Measurements from ENCODE around the gene NEDD1. TPM values are rescaled to one million over a fixed set of nuclear protein-coding genes. Genes with fewer than 3 reads are reported as not detected.

Gene NEDD1
- polyA plus RNA-seq, 1 experiment, result 30.5 TPM

DNA sequence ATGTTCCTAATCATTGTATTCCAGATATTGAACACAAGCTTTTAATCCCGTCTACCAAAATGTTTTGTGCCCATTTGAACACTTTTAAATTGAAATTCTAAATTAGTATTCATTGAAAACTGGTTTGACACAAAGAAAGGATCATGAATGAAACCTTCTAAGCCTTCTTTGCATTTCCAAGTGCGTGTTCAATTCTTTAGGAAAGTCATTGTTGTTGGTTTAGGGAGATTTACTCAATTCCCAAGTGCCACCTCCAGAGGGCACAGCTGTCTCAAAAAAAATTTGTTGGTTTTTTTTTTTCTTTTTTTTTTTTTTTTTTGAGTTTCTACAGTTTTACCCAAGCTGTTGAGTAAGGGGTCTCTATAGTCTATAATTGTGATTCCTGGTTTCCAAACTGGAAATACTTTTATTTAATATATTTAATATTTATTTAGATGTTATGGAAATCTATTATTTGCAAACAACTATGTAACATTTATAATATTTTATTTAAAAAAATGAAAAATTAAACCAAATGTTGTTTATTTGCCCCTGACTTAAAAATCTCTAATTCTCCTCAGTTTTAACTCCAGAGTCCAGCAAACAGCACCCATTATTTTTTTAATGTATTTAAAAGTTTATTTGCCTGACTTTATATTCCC lies 79.9 kb downstream of the NEDD1 start:
- Histone ChIP-seq H3K27ac (ENCODE audit: low read depth, low read length) (no peak overlapping the region), H3K27me3 (ENCODE audit: control insufficient read depth, insufficient read depth, low read length) (peaks cover 23% of the 10 kb centered on the region), H3K4me3 (ENCODE audit: low read depth, low read length) (no peak overlapping the region), H3K9me3 (ENCODE audit: control insufficient read depth, insufficient read depth, low read length) (no peaks in the 10 kb centered on the region)
- TF ChIP-seq, protein P1, sequence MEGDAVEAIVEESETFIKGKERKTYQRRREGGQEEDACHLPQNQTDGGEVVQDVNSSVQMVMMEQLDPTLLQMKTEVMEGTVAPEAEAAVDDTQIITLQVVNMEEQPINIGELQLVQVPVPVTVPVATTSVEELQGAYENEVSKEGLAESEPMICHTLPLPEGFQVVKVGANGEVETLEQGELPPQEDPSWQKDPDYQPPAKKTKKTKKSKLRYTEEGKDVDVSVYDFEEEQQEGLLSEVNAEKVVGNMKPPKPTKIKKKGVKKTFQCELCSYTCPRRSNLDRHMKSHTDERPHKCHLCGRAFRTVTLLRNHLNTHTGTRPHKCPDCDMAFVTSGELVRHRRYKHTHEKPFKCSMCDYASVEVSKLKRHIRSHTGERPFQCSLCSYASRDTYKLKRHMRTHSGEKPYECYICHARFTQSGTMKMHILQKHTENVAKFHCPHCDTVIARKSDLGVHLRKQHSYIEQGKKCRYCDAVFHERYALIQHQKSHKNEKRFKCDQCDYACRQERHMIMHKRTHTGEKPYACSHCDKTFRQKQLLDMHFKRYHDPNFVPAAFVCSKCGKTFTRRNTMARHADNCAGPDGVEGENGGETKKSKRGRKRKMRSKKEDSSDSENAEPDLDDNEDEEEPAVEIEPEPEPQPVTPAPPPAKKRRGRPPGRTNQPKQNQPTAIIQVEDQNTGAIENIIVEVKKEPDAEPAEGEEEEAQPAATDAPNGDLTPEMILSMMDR (IDR thresholded peaks at IDR 0.05; ENCODE audit: low read depth, low read length), result peak; percentile 53
- no peak for DNase-seq (ENCODE audit: low read depth, low spot score)
- POLR2A ChIA-PET, result no interaction called here
- CTCF ChIA-PET, result interaction anchor here (0.6 to 3.7 kb wide), 35 partner anchors 9 to 1413 kb away, joined by 3 to 33 read pairs (median 5); no protein-coding TSS in a partner anchor

DNA sequence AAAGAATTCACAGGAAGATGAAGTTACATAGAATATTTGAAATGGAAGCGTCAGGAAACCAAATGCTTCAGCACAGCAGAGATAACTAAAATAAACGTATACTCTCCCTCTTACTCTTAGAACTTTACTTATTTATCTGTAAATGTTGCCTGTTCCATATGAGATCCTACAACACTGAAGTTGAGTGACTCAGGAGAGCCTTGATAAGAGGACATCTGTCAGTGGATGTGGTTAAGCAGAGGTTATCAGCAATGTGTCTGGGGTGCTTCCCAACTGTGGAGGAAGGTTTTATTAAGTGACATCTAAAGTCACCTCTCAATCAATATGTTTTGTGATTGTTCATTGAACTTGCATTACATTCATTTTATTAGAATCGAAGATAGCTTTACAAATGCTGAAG lies 81.9 kb downstream of the NEDD1 start:
- H3K4me3 ChIP-seq (ENCODE audit: low read depth, low read length), result no peak overlapping the region
- H3K27ac ChIP-seq (ENCODE audit: low read depth, low read length), result no peak overlapping the region
- no peaks in the 10 kb centered on the region for H3K9me3 ChIP-seq (ENCODE audit: control insufficient read depth, insufficient read depth, low read length)
- no peak for DNase-seq (ENCODE audit: low read depth, low spot score)
- TF ChIP-seq, protein P1 (IDR thresholded peaks at IDR 0.05; ENCODE audit: low read depth, low read length), result no peak
- CTCF ChIA-PET, result interaction anchor here (1.2 kb wide), 1 partner anchor 321 kb away, joined by 4 read pairs; no protein-coding TSS in a partner anchor
- peaks cover 27% of the 10 kb centered on the region for H3K27me3 ChIP-seq (ENCODE audit: control insufficient read depth, insufficient read depth, low read length)
- POLR2A ChIA-PET, result no interaction called here

DNA sequence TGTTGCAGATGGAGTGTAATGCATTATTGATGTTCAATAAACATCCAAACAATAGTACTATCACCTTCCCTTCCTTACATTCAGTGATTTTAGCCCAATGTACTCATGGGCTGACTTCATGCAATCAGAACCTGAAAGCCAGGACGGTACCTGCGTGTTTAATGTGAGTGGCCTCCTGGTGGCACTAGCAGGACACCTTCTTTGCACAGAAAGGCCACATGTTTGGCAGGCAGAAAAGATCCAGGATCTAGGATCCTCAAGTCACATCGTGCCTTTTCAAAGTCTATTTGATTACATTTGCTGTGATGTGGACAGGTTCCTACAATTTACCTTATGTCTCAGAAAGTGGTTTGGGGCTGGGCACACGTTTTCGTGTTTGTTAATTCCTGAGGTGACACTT lies 82.9 kb downstream of the NEDD1 start:
- TF ChIP-seq, protein P1 (IDR thresholded peaks at IDR 0.05; ENCODE audit: low read depth, low read length), result no peak
- Histone ChIP-seq H3K4me3 (ENCODE audit: low read depth, low read length) (no peak overlapping the region), H3K27me3 (ENCODE audit: control insufficient read depth, insufficient read depth, low read length) (peaks cover 29% of the 10 kb centered on the region), H3K9me3 (ENCODE audit: control insufficient read depth, insufficient read depth, low read length) (no peaks in the 10 kb centered on the region), H3K27ac (ENCODE audit: low read depth, low read length) (no peak overlapping the region)
- ChIA-PET POLR2A (no interaction called here), CTCF (interaction anchor here (1.2 kb wide), 1 partner anchor 320 kb away, joined by 4 read pairs; no protein-coding TSS in a partner anchor)
- no peak for DNase-seq (ENCODE audit: low read depth, low spot score)

DNA sequence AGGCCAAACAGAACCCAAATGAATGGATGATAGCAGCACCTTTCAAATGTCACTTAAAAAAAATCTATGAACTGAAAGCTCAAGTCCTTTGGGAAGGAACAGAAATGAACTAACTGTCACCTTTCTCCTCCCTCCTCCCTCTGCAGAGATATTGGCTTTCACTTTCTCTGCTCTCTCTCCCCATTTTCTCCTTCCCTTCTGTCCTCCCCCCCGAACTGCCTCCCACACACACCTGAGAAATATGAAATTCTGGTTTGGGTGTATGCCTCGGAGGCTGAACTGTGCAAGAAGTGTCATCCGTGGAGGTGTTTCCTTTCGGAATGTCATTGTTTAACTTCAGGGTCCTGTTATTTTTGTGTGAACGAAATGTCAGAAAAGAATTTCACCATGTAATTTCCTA lies 87.8 kb downstream of the NEDD1 start:
- ChIA-PET POLR2A (no interaction called here), CTCF (interaction anchor here (1.6 to 1.7 kb wide), 2 partner anchors 8 to 10 kb away, joined by 6 to 9 read pairs; no protein-coding TSS in a partner anchor)
- no peak for DNase-seq (ENCODE audit: low read depth, low spot score)
- TF ChIP-seq, protein P1 (IDR thresholded peaks at IDR 0.05; ENCODE audit: low read depth, low read length), result no peak
- Histone ChIP-seq H3K27ac (ENCODE audit: low read depth, low read length) (no peak overlapping the region), H3K27me3 (ENCODE audit: control insufficient read depth, insufficient read depth, low read length) (peaks cover 17% of the 10 kb centered on the region), H3K4me3 (ENCODE audit: low read depth, low read length) (no peak overlapping the region), H3K9me3 (ENCODE audit: control insufficient read depth, insufficient read depth, low read length) (no peaks in the 10 kb centered on the region)

DNA sequence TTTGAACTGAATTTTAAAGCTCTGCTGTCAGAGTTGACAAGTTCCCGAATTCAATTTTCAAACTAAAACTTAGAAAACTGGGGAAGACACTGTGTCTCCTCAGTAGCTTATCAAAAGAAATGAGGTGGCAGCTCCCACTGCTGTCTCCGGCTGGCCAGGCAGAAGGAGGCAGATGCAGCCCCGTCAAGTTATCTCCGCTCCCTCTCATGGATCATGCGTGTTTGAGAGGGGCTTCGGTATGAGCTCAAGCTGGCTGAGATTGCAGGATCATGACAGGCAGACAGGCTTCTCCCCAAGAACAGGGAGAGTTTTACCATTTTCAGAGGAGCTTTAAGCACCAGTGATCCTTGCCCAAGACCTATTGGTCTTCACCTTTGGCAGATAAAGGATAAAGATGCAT lies 88.8 kb downstream of the NEDD1 start:
- no peak overlapping the region for H3K27ac ChIP-seq (ENCODE audit: low read depth, low read length)
- POLR2A ChIA-PET, result no interaction called here
- TF ChIP-seq, protein P1 (IDR thresholded peaks at IDR 0.05; ENCODE audit: low read depth, low read length), result no peak

More for the DNA sequence above, 88.8 kb downstream of the NEDD1 start:
- DNase-seq (ENCODE audit: low read depth, low spot score), result no peak
- Histone ChIP-seq H3K4me3 (ENCODE audit: low read depth, low read length) (no peak overlapping the region), H3K9me3 (ENCODE audit: control insufficient read depth, insufficient read depth, low read length) (no peaks in the 10 kb centered on the region), H3K27me3 (ENCODE audit: control insufficient read depth, insufficient read depth, low read length) (peaks cover 17% of the 10 kb centered on the region)
- CTCF ChIA-PET, result interaction anchor here (1.6 to 1.7 kb wide), 2 partner anchors 9 to 11 kb away, joined by 6 to 9 read pairs; no protein-coding TSS in a partner anchor
